Activated CD4-positive, alpha-beta T cell treated with anti-CD3 and anti-CD28 coated beads, Interleukin-2, amount 50 U/mL, for 48 hours (primary cell): Measurements from ENCODE around the gene HNRNPU.
A peak's percentile ranks its signal among the peaks of the same experiment; 100 is the strongest.

ENCODE experiments used
- DNase-seq, 2 experiments: peaks; one replicate each; pipeline ENCODE4 v3.0.0-alpha.2; 2020

HNRNPU gene

GRCh38 chr1:244864253-244865027 is at the start of gene HNRNPU:
HNRNPU (minus strand) TSS chr1:244864543; CDS start chr1:244864307, 236 bp downstream.
- DNase-seq = peak; percentile 94 to 96

- DNase-seq = no peak
These were observed 49.5 kb upstream of the HNRNPU start for GRCh38 chr1:244913806-244914205.

- no peak for DNase-seq
These were observed 39.8 kb upstream of the HNRNPU start for GRCh38 chr1:244904119-244904518.

GRCh38 chr1:244901400-244902015 is 37.2 kb upstream of the HNRNPU start:
- DNase-seq = no peak

GRCh38 chr1:244897476-244898254 is 33.3 kb upstream of the HNRNPU start:
- DNase-seq = no peak

- no peak for DNase-seq
These were observed 32.2 kb upstream of the HNRNPU start for GRCh38 chr1:244896550-244896949.

GRCh38 chr1:244893836-244894235 is 29.5 kb upstream of the HNRNPU start:
- DNase-seq = no peak

GRCh38 chr1:244887281-244887680 is 22.9 kb upstream of the HNRNPU start:
- DNase-seq = no peak

- DNase-seq = no peak
These were observed 17.4 kb upstream of the HNRNPU start for GRCh38 chr1:244881552-244882280.

- DNase-seq = no peak
These were observed 14.3 kb upstream of the HNRNPU start for GRCh38 chr1:244878681-244879080.

GRCh38 chr1:244876228-244876910 is 12.0 kb upstream of the HNRNPU start:
- DNase-seq = no peak

- no peak for DNase-seq
These were observed 10.7 kb upstream of the HNRNPU start for GRCh38 chr1:244874974-244875579.

- DNase-seq = no peak
These were observed 5.6 kb upstream of the HNRNPU start for GRCh38 chr1:244869950-244870349.

GRCh38 chr1:244869364-244869827 is 5.1 kb upstream of the HNRNPU start:
- DNase-seq = no peak

GRCh38 chr1:244868484-244869363 is 4.4 kb upstream of the HNRNPU start:
- no peak for DNase-seq

GRCh38 chr1:244866355-244866754 is 2.0 kb upstream of the HNRNPU start:
- no peak for DNase-seq

GRCh38 chr1:244865820-244866219 is 1.5 kb upstream of the HNRNPU start:
- no peak for DNase-seq

GRCh38 chr1:244865028-244865371 is 657 bp upstream of the HNRNPU start:
- DNase-seq = peak; percentile 31 to 49

- peak in 1 of 2 experiments; percentile 31 for DNase-seq
These were observed 671 bp downstream of the HNRNPU start for GRCh38 chr1:244863491-244864252.
